ENCODE results near the gene CFAP45.

Gene CFAP45

GRCh38 chr1:159931101-159931794 is 31.3 kb upstream of the CFAP45 start:
- Histone ChIP-seq H3K9ac (ENCODE audit: low read depth, low read length) (no peak overlapping the region), H3K36me3 (ENCODE audit: insufficient read depth, low read length) (no peaks in the 10 kb centered on the region), H3K4me1 (ENCODE audit: insufficient read depth, low read length) (no peaks in the 10 kb centered on the region; the same call in 1 of the 2 replicates), H3K9me3 (ENCODE audit: control insufficient read depth, insufficient read depth, low read length) (no peaks in the 10 kb centered on the region)

GRCh38 chr1:159930634-159931033 is 30.7 kb upstream of the CFAP45 start:
- H3K4me1 ChIP-seq (ENCODE audit: insufficient read depth, low read length): no peaks in the 10 kb centered on the region; the same call in 1 of the 2 replicates
- no peaks in the 10 kb centered on the region for H3K36me3 ChIP-seq (ENCODE audit: insufficient read depth, low read length)
- H3K9ac ChIP-seq (ENCODE audit: low read depth, low read length): no peak overlapping the region
- no peaks in the 10 kb centered on the region for H3K9me3 ChIP-seq (ENCODE audit: control insufficient read depth, insufficient read depth, low read length)

- Histone ChIP-seq H3K36me3 (ENCODE audit: insufficient read depth, low read length) (no peaks in the 10 kb centered on the region), H3K9me3 (ENCODE audit: control insufficient read depth, insufficient read depth, low read length) (no peaks in the 10 kb centered on the region), H3K9ac (ENCODE audit: low read depth, low read length) (peak overlapping the region; percentile 55; the same call in 1 of the 2 replicates)
Observed at GRCh38 chr1:159930216-159930615, 30.3 kb upstream of the CFAP45 start.

GRCh38 chr1:159929155-159930051 is 29.4 kb upstream of the CFAP45 start:
- Histone ChIP-seq H3K9me3 (ENCODE audit: control insufficient read depth, insufficient read depth, low read length) (no peaks in the 10 kb centered on the region), H3K4me1 (ENCODE audit: insufficient read depth, low read length) (no peaks in the 10 kb centered on the region; the same call in 1 of the 2 replicates), H3K9ac (ENCODE audit: low read depth, low read length) (peak overlapping the region; percentile 55; the same call in 1 of the 2 replicates), H3K36me3 (ENCODE audit: insufficient read depth, low read length) (no peaks in the 10 kb centered on the region)

More at GRCh38 chr1:159930216-159930615, 30.3 kb upstream of the CFAP45 start:
- no peaks in the 10 kb centered on the region; the same call in 1 of the 2 replicates for H3K4me1 ChIP-seq (ENCODE audit: insufficient read depth, low read length)

GRCh38 chr1:159928491-159929050 is 28.6 kb upstream of the CFAP45 start:
- Histone ChIP-seq H3K9me3 (ENCODE audit: control insufficient read depth, insufficient read depth, low read length) (no peaks in the 10 kb centered on the region), H3K36me3 (ENCODE audit: insufficient read depth, low read length) (no peaks in the 10 kb centered on the region), H3K4me1 (ENCODE audit: insufficient read depth, low read length) (peaks cover 4% of the 10 kb centered on the region; the same call in 1 of the 2 replicates), H3K9ac (ENCODE audit: low read depth, low read length) (peak overlapping the region; percentile 55; the same call in 1 of the 2 replicates)

GRCh38 chr1:159927849-159928431 is 28.0 kb upstream of the CFAP45 start:
- no peaks in the 10 kb centered on the region for H3K9me3 ChIP-seq (ENCODE audit: control insufficient read depth, insufficient read depth, low read length)
- no peak overlapping the region for H3K9ac ChIP-seq (ENCODE audit: low read depth, low read length)
- H3K4me1 ChIP-seq (ENCODE audit: insufficient read depth, low read length): peaks cover 8% of the 10 kb centered on the region; the same call in 1 of the 2 replicates
- H3K36me3 ChIP-seq (ENCODE audit: insufficient read depth, low read length): no peaks in the 10 kb centered on the region

DNA sequence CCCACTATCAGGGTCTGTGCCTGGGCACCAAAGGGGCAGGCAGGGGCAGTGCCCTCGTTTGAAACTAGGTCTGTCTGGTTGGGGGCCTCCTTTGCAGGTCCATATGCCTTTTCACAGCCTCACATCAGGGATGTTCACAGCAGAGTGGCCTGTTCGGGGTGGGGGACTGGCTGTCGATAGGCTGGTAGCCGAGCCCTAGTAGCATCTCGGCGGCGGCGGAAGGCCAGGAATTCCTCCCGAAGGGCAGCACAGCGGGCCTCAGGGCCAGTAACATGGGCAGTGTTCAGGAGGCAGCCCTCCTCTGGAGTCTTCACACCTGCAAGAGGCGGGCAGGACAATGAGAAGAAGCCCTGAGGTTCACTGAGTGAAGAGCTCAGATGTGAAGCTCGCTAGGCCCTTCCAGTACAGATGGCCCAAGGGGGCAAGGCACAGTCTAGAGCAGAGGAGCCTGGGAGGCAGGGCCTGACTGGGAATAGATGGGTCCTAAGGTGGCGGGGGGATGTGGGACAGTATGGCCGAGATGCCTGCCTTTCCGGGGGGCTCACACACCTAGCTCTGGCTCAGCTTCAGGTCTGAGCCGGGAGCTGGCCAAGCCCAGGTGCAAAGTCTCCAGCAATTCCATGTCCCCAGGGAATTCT is 27.4 kb upstream of the CFAP45 start:
- Histone ChIP-seq H3K4me1 (ENCODE audit: insufficient read depth, low read length) (peaks cover 14% of the 10 kb centered on the region; the same call in 1 of the 2 replicates), H3K9ac (ENCODE audit: low read depth, low read length) (no peak overlapping the region), H3K36me3 (ENCODE audit: insufficient read depth, low read length) (no peaks in the 10 kb centered on the region), H3K9me3 (ENCODE audit: control insufficient read depth, insufficient read depth, low read length) (no peaks in the 10 kb centered on the region)

DNA sequence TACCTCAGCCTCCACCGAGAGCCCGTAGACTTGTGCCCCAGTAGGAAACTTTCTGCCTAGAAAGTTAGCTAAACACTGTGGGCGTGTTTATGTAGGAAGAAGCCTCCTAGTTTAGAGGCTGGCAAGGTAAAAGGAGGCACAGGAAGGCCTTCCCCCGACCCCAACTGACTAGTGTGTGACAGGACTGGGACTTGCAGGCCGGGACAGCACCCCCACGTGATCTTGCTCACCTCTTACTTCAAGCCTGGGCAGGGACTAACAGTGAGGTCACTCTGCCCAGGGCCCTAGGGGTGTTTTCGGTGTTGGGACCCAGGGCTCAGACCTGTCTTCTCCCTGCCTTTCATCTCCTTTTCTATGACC is 25.7 kb upstream of the CFAP45 start:
- Histone ChIP-seq H3K9ac (ENCODE audit: low read depth, low read length) (peak overlapping the region; percentile 56), H3K36me3 (ENCODE audit: insufficient read depth, low read length) (no peaks in the 10 kb centered on the region), H3K4me1 (ENCODE audit: insufficient read depth, low read length) (peaks cover 21% of the 10 kb centered on the region), H3K9me3 (ENCODE audit: control insufficient read depth, insufficient read depth, low read length) (no peaks in the 10 kb centered on the region)

DNA sequence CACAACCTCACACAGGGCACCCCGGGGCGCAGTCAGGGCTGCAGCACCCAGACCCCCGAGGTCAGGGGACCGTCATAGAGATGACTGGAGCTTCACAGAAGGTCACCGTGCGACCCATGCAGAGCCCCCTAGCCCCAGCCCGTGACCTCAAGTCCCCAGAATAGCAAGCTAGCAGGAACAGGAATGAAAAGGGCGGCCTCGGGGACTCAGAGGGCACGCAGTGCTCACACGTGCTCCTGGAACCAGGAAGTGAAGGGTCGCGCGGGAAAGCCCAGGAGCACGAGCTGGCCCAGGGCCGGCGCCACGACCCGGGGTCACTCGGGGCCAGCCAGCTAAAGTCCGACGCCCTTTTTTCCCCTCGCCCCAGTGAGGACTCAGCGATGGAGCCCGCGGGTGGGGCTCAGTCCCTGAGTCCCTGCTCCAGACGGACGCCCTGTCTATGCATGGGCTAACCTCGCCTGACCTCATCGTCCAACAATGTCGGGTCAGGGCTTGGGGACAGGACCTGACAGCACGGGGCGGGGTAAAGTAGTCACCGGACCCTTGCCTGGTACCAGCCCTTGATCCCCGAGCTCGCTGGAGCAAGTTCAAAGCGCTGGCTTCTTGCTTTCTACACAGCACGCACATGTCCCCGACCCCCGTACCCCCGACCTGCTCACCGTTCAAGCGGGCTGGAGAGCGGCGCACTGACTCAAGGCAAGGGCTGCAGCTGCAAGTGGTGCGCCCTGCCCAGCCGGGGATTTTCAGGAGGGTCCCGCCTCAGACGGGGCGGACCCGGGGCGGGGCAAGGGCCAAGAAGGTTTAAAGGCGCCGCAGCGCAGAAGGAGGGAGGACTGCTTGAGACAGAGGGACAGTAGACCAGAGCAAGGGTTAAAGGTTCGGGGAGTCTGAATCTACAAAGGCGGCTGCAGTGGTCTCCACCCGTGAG is 25.1 kb upstream of the CFAP45 start, which contains the start of gene TAGLN2:
Gene TAGLN2 (minus strand): TSS at position 717 of the 928 bp plus-strand sequence. CDS start 4,998 bp downstream, outside the sequence.
- Histone ChIP-seq H3K9ac (ENCODE audit: low read depth, low read length) (peak within 1 kb of the TSS; percentile 56), H3K4me1 (ENCODE audit: insufficient read depth, low read length) (peaks cover 21% of the 10 kb centered on the region), H3K36me3 (ENCODE audit: insufficient read depth, low read length) (no peaks in the 10 kb centered on the region), H3K9me3 (ENCODE audit: control insufficient read depth, insufficient read depth, low read length) (no peaks in the 10 kb centered on the region)

- no peaks in the 10 kb centered on the region for H3K9me3 ChIP-seq (ENCODE audit: control insufficient read depth, insufficient read depth, low read length)
- H3K36me3 ChIP-seq (ENCODE audit: insufficient read depth, low read length): no peaks in the 10 kb centered on the region
- H3K4me1 ChIP-seq (ENCODE audit: insufficient read depth, low read length): peaks cover 21% of the 10 kb centered on the region
- H3K9ac ChIP-seq (ENCODE audit: low read depth, low read length): peak overlapping the region; percentile 56
Observed at GRCh38 chr1:159924025-159924790, 24.2 kb upstream of the CFAP45 start.

GRCh38 chr1:159923203-159924024 is 23.4 kb upstream of the CFAP45 start:
- Histone ChIP-seq H3K36me3 (ENCODE audit: insufficient read depth, low read length) (no peaks in the 10 kb centered on the region), H3K4me1 (ENCODE audit: insufficient read depth, low read length) (peaks cover 21% of the 10 kb centered on the region), H3K9me3 (ENCODE audit: control insufficient read depth, insufficient read depth, low read length) (no peaks in the 10 kb centered on the region), H3K9ac (ENCODE audit: low read depth, low read length) (peak overlapping the region; percentile 56)

Measured in ES-I3 (cell line).